Astrocyte (in vitro differentiated cells and primary cell): Measurements from ENCODE around the gene LIMS1.
"Not testable (repeated sequence)": the region's sequence is repeated elsewhere in the genome, so short reads cannot be mapped to it uniquely, and the experiment has no call there.

Experiments used
- CTCF ChIP-seq: IDR thresholded peaks from 2 replicates; pipeline ENCODE4 v1.5.1; 2011; ENCODE audit warnings: low read depth, mild to moderate bottlenecking, inconsistent platforms, low read length, moderate library complexity; ENCODE audit not compliant: insufficient read depth
- EZH2 ChIP-seq: IDR thresholded peaks from 2 replicates; pipeline ENCODE4 v1.6.1; 2012; ENCODE audit warnings: mild to moderate bottlenecking, low read length, inconsistent platforms; ENCODE audit not compliant: insufficient read depth

GRCh38 chr2:108524688-108525087, 9.6 kb upstream of the LIMS1 start:
- not testable (repeated sequence) for TF ChIP-seq CTCF, EZH2
